Ishikawa (cell line): Measurements from ENCODE around the gene POLDIP3.

Source experiments
- CEBPB ChIP-seq: IDR thresholded peaks from 2 replicates; pipeline ENCODE4 v1.6.1; 2012
- CREB1 ChIP-seq: IDR thresholded peaks from 2 replicates; pipeline ENCODE4 v1.6.1; 2012; ENCODE audit warnings: low read depth
- EGR1 ChIP-seq: IDR thresholded peaks from 2 replicates; pipeline ENCODE4 v1.6.1; 2012
- EP300 ChIP-seq: IDR thresholded peaks from 2 replicates; pipeline ENCODE4 v1.6.1; 2012; ENCODE audit warnings: borderline replicate concordance
- FOXM1 ChIP-seq: IDR thresholded peaks from 2 replicates; pipeline ENCODE4 v1.6.1; 2012; ENCODE audit warnings: low read depth, borderline replicate concordance
- NFIC ChIP-seq: IDR thresholded peaks from 2 replicates; pipeline ENCODE4 v1.6.1; 2012
- RAD21 ChIP-seq: IDR thresholded peaks from 2 replicates; pipeline ENCODE4 v1.6.1; 2012; ENCODE audit warnings: low read depth
- TAF1 ChIP-seq: IDR thresholded peaks from 2 replicates; pipeline ENCODE4 v1.6.1; 2012; ENCODE audit warnings: low read depth, mild to moderate bottlenecking
- TCF12 ChIP-seq: IDR thresholded peaks from 2 replicates; pipeline ENCODE4 v1.6.1; 2012; ENCODE audit warnings: low read depth
- TEAD4 ChIP-seq: IDR thresholded peaks from 2 replicates; pipeline ENCODE4 v1.6.1; 2012
- YY1 ChIP-seq: IDR thresholded peaks from 2 replicates; pipeline ENCODE4 v1.6.1; 2012; ENCODE audit warnings: low read depth
- ZBTB7A ChIP-seq: IDR thresholded peaks from 2 replicates; pipeline ENCODE4 v1.6.1; 2012; ENCODE audit warnings: low read depth
- TF ChIP-seq, protein P1 (sequence below): IDR thresholded peaks from 2 replicates; pipeline ENCODE4 v1.6.1; 2012
- TF ChIP-seq, protein P2 (sequence below): IDR thresholded peaks from 2 replicates; pipeline ENCODE4 v1.6.1; 2012
- TF ChIP-seq, protein P3 (sequence below): IDR thresholded peaks from 2 replicates; pipeline ENCODE4 v1.6.1; 2012; ENCODE audit warnings: low read depth, mild to moderate bottlenecking

POLDIP3 gene

GRCh38 chr22:42645938-42646568 lies 31.4 kb upstream of the POLDIP3 start:
- TF ChIP-seq, protein P1, sequence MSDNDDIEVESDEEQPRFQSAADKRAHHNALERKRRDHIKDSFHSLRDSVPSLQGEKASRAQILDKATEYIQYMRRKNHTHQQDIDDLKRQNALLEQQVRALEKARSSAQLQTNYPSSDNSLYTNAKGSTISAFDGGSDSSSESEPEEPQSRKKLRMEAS, result no peak
- TF ChIP-seq, protein P2, sequence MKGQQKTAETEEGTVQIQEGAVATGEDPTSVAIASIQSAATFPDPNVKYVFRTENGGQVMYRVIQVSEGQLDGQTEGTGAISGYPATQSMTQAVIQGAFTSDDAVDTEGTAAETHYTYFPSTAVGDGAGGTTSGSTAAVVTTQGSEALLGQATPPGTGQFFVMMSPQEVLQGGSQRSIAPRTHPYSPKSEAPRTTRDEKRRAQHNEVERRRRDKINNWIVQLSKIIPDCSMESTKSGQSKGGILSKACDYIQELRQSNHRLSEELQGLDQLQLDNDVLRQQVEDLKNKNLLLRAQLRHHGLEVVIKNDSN, result no peak
- no peak for TF ChIP-seq FOXM1
- TF ChIP-seq YY1, result no peak
- no peak for TF ChIP-seq CREB1
- no peak for TF ChIP-seq TAF1
- no peak for TF ChIP-seq RAD21
- TF ChIP-seq CEBPB, result no peak
- TF ChIP-seq TEAD4, result no peak
- TF ChIP-seq, protein P3, sequence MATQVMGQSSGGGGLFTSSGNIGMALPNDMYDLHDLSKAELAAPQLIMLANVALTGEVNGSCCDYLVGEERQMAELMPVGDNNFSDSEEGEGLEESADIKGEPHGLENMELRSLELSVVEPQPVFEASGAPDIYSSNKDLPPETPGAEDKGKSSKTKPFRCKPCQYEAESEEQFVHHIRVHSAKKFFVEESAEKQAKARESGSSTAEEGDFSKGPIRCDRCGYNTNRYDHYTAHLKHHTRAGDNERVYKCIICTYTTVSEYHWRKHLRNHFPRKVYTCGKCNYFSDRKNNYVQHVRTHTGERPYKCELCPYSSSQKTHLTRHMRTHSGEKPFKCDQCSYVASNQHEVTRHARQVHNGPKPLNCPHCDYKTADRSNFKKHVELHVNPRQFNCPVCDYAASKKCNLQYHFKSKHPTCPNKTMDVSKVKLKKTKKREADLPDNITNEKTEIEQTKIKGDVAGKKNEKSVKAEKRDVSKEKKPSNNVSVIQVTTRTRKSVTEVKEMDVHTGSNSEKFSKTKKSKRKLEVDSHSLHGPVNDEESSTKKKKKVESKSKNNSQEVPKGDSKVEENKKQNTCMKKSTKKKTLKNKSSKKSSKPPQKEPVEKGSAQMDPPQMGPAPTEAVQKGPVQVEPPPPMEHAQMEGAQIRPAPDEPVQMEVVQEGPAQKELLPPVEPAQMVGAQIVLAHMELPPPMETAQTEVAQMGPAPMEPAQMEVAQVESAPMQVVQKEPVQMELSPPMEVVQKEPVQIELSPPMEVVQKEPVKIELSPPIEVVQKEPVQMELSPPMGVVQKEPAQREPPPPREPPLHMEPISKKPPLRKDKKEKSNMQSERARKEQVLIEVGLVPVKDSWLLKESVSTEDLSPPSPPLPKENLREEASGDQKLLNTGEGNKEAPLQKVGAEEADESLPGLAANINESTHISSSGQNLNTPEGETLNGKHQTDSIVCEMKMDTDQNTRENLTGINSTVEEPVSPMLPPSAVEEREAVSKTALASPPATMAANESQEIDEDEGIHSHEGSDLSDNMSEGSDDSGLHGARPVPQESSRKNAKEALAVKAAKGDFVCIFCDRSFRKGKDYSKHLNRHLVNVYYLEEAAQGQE, result no peak
- TF ChIP-seq EP300, result no peak
- no peak for TF ChIP-seq NFIC

GRCh38 chr22:42645341-42645937 lies 30.8 kb upstream of the POLDIP3 start:
- TF ChIP-seq NFIC (no peak), TCF12 (no peak), RAD21 (no peak), CREB1 (no peak), TEAD4 (no peak), FOXM1 (no peak), EGR1 (no peak), ZBTB7A (no peak), EP300 (no peak), TAF1 (no peak)
- TF ChIP-seq, protein P2, result no peak
- TF ChIP-seq, protein P3, result no peak
- TF ChIP-seq, protein P1, result no peak

- TF ChIP-seq CREB1 (no peak), ZBTB7A (no peak), FOXM1 (no peak), CEBPB (no peak), TEAD4 (no peak), TCF12 (no peak), EGR1 (no peak), NFIC (no peak), YY1 (no peak), EP300 (no peak)
- TF ChIP-seq, protein P1, result no peak
- TF ChIP-seq, protein P2, result no peak
- TF ChIP-seq, protein P3, result no peak
These were observed 30.0 kb upstream of the POLDIP3 start for GRCh38 chr22:42644422-42645340.
